ENCODE data around the gene MRE11. TPM values are rescaled to one million over a fixed set of nuclear protein-coding genes. Genes with fewer than 3 reads are reported as not detected.

MRE11 gene
- total RNA-seq, 1 donor from 2014 or later = 8.1 TPM

GRCh38 chr11:94500181-94500580 is 6.5 kb upstream of the MRE11 start:
- no peak for TF ChIP-seq CTCF (IDR thresholded peaks at IDR 0.05; ENCODE audit: insufficient read depth, low read length, poor library complexity, severe bottlenecking)
- no peaks in the 10 kb centered on the region for H3K36me3 ChIP-seq (ENCODE audit: control insufficient read depth, insufficient read depth, low read length)
- no peaks in the 10 kb centered on the region for H3K27me3 ChIP-seq (ENCODE audit: control insufficient read depth, insufficient read depth, low read length)
- H3K4me3 ChIP-seq (ENCODE audit: low read depth, low read length) = no peak overlapping the region
- DNase-seq (ENCODE audit: low read depth) = no peak

- peak overlapping the region; percentile 73 for H3K4me3 ChIP-seq (ENCODE audit: low read depth, low read length)
- TF ChIP-seq CTCF (IDR thresholded peaks at IDR 0.05; ENCODE audit: insufficient read depth, low read length, poor library complexity, severe bottlenecking) = no peak
- no peaks in the 10 kb centered on the region for H3K36me3 ChIP-seq (ENCODE audit: control insufficient read depth, insufficient read depth, low read length)
- DNase-seq (ENCODE audit: low read depth) = no peak
- no peaks in the 10 kb centered on the region for H3K27me3 ChIP-seq (ENCODE audit: control insufficient read depth, insufficient read depth, low read length)
Observed at GRCh38 chr11:94494126-94494680, 559 bp upstream of the MRE11 start.

GRCh38 chr11:94486068-94486467 is 7.6 kb downstream of the MRE11 start:
- no peak for TF ChIP-seq CTCF (IDR thresholded peaks at IDR 0.05; ENCODE audit: insufficient read depth, low read length, poor library complexity, severe bottlenecking)
- no peaks in the 10 kb centered on the region for H3K27me3 ChIP-seq (ENCODE audit: control insufficient read depth, insufficient read depth, low read length)
- no peak overlapping the region for H3K4me3 ChIP-seq (ENCODE audit: low read depth, low read length)
- H3K36me3 ChIP-seq (ENCODE audit: control insufficient read depth, insufficient read depth, low read length) = no peaks in the 10 kb centered on the region
- DNase-seq (ENCODE audit: low read depth) = no peak

GRCh38 chr11:94481342-94481741 is 12.3 kb downstream of the MRE11 start:
- DNase-seq (ENCODE audit: low read depth) = no peak
- Histone ChIP-seq H3K36me3 (ENCODE audit: control insufficient read depth, insufficient read depth, low read length) (no peaks in the 10 kb centered on the region), H3K4me3 (ENCODE audit: low read depth, low read length) (no peak overlapping the region), H3K27me3 (ENCODE audit: control insufficient read depth, insufficient read depth, low read length) (no peaks in the 10 kb centered on the region)
- TF ChIP-seq CTCF (IDR thresholded peaks at IDR 0.05; ENCODE audit: insufficient read depth, low read length, poor library complexity, severe bottlenecking) = no peak

- no peak overlapping the region for H3K4me3 ChIP-seq (ENCODE audit: low read depth, low read length)
- H3K27me3 ChIP-seq (ENCODE audit: control insufficient read depth, insufficient read depth, low read length) = no peaks in the 10 kb centered on the region
- H3K36me3 ChIP-seq (ENCODE audit: control insufficient read depth, insufficient read depth, low read length) = no peaks in the 10 kb centered on the region
- no peak for DNase-seq (ENCODE audit: low read depth)
- TF ChIP-seq CTCF (IDR thresholded peaks at IDR 0.05; ENCODE audit: insufficient read depth, low read length, poor library complexity, severe bottlenecking) = no peak
Observed at GRCh38 chr11:94477624-94478023, 16.0 kb downstream of the MRE11 start.
